ENCODE data around the gene TMED1. TPM values are rescaled to one million over a fixed set of nuclear protein-coding genes. Genes with fewer than 3 reads are reported as not detected.

Gene TMED1
- total RNA-seq, 1 donor from 2014 or later = 23.5 TPM

DNA sequence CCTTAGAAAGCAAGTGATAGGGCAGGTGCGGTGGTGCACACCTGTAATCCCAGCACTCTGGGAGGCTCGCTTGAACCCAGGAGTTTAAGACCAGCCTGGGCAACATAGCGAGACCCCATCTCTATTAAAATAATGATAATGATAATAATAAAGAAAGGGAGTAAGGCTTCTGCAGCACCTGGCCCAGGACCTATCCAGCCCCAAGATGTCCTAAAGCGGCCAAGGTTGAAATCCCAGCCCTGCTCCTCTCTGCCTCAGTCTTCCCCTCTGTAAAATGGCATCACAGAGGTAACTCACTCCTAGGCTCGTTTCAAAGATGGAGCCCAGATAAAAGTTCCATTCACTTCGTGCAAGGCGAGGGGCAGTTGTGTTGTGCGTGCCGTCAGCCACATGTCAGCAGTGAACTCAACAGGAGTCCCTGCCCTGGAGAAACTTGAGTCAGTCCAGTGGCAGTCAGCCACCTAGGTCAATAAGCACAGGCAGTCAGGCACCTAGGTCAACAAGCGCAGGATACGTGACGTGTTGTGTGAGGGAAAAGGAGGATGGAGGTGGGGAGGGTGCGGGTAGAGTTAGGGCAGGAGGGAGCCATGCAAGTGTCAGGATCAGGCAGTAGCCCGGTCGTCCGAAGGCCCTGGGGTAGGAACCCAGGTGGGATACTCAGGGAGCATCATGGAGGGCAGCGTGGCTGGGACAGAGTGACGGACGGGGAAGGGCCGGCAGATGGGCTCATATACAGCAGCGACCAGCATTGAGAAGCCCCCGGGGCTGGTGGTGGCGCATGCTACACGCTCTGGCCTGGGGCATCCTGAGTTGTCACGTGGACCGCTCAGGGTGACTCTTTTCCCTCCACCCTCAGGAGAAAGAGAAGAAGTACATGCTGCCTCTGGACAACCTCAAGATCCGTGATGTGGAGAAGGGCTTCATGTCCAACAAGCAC lies 16.6 kb downstream of the TMED1 start:
- no peaks in the 10 kb centered on the region for H3K9me3 ChIP-seq
- H3K36me3 ChIP-seq = peaks cover 95% of the 10 kb centered on the region
- ATAC-seq (no peak), DNase-seq (no peak)
- H3K27ac ChIP-seq = no peak overlapping the region
- H3K4me1 ChIP-seq = no peaks in the 10 kb centered on the region
- intact Hi-C loops (cut with DNase I) = no loop called here
- H3K27me3 ChIP-seq (ENCODE audit: low read depth) = no peaks in the 10 kb centered on the region
- H3K4me3 ChIP-seq = no peak overlapping the region
- TF ChIP-seq, protein P1, sequence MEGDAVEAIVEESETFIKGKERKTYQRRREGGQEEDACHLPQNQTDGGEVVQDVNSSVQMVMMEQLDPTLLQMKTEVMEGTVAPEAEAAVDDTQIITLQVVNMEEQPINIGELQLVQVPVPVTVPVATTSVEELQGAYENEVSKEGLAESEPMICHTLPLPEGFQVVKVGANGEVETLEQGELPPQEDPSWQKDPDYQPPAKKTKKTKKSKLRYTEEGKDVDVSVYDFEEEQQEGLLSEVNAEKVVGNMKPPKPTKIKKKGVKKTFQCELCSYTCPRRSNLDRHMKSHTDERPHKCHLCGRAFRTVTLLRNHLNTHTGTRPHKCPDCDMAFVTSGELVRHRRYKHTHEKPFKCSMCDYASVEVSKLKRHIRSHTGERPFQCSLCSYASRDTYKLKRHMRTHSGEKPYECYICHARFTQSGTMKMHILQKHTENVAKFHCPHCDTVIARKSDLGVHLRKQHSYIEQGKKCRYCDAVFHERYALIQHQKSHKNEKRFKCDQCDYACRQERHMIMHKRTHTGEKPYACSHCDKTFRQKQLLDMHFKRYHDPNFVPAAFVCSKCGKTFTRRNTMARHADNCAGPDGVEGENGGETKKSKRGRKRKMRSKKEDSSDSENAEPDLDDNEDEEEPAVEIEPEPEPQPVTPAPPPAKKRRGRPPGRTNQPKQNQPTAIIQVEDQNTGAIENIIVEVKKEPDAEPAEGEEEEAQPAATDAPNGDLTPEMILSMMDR (IDR thresholded peaks at IDR 0.05) = no peak

DNA sequence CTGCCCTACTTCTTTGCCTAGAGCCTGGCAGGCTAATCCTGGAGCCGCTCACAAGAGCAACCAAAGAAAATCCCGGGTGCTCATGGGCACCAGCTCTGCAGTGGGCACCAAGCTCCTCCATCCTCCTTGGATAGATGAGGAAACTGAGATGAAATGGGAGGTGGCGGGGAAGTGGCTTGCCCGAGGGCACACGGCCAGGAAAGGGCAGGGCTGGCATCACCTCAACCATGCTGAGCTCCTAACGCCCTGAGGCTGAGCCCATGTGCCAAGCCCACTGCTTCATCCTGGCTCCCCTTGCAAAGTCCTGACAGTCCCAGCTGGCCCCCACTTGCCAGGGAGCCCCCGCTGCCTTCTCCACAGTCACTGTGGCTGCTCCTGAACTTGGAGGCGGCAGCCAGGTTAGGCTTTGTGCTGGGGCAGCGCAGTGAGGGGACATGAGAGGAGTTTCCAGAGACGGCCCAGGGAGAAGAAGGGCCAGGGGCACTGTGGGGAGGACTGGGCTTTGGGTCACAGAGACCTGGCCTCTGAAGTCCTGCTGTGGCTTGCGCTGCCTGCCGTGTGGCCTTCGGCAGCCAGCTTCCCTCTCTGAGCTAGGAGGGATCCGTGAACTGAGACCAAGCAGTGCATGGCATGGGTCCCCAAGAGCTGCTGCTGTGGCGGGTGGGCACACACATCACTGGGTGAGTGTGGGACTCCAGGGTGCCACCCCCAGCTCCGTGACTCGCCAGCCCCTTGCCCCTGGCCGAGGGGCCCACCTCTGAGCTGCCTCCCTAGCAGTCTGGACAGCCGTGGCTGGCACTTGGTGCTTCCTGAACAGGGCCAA lies 17.5 kb downstream of the TMED1 start:
- no peak for ATAC-seq
- intact Hi-C loops (cut with DNase I) = no loop called here
- no peak overlapping the region for H3K4me3 ChIP-seq
- TF ChIP-seq, protein P1 (IDR thresholded peaks at IDR 0.05) = no peak
- no peaks in the 10 kb centered on the region for H3K4me1 ChIP-seq
- H3K27me3 ChIP-seq (ENCODE audit: low read depth) = no peaks in the 10 kb centered on the region
- H3K27ac ChIP-seq = peak overlapping the region; percentile 58
- peaks cover 95% of the 10 kb centered on the region for H3K36me3 ChIP-seq
- DNase-seq = no peak
- no peaks in the 10 kb centered on the region for H3K9me3 ChIP-seq

DNA sequence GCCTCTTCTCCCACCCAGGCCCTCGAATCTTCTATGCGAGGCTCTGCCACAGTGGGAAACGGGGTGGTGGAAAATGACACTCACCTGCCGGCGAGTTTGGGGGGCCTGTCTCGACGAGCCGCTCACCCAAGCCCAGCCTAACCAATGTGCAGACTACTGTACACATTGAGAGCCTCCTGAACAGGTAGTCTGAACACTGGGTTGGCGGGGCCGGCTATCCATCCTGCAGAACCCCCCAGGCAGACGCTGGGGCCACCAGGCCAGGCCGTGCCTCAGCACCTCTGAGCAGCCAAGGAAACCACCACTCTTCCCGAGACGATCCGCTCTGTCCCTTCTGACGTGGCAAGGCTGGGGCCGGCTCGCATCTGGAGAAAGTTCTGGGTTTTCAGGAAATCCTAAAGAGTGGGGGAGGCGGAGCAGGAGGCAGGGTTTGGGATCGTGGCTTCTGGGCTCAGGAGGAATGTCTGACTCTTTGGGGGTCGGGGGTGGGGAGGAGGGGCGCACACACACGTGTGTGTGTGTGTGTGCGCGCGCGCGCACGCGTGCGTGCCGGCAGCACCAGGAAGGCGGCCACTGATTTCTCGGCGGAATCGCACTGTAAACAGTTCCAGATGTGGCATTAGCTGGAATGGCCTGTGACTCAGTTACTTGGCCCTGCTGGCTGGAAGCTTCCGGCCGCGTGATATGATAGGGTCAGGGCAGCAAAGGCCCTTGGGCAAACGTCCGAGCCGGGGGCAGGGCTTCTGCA lies 18.5 kb downstream of the TMED1 start:
- Histone ChIP-seq H3K4me3 (peak overlapping the region; percentile 48), H3K9me3 (no peaks in the 10 kb centered on the region), H3K27me3 (ENCODE audit: low read depth) (no peaks in the 10 kb centered on the region), H3K4me1 (peaks cover 6% of the 10 kb centered on the region), H3K36me3 (peaks cover 96% of the 10 kb centered on the region), H3K27ac (peak overlapping the region; percentile 60)
- ATAC-seq = peak; percentile 3 to 7
- no peak for DNase-seq
- TF ChIP-seq, protein P1 (IDR thresholded peaks at IDR 0.05) = no peak
- intact Hi-C loops (cut with DNase I) = no loop called here

DNA sequence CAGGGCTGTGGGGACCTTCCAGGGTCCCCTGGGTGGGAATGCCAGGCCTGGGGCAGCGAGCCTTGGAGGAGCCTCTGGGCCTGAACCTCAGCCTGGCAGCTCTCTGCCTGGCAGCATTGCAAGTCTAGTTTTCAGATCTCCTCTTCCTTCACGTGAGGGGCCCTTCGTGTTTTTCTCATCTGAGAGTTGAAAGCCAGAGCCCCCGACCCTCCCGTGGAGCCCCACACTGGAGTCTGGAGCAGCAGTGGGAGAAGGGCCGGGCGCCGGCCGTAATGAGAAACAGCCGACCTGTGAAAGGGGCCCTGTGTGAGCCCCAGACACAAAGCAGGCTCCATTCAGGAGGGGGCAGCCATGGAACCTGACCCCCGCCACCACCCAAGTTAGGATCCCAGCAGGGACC lies 19.3 kb downstream of the TMED1 start:
- ATAC-seq (no peak), DNase-seq (no peak)
- Histone ChIP-seq H3K27ac (peak overlapping the region; percentile 60), H3K36me3 (peaks cover 96% of the 10 kb centered on the region), H3K4me1 (peaks cover 6% of the 10 kb centered on the region), H3K4me3 (peak overlapping the region; percentile 48), H3K9me3 (no peaks in the 10 kb centered on the region), H3K27me3 (ENCODE audit: low read depth) (no peaks in the 10 kb centered on the region)
- TF ChIP-seq, protein P1 (IDR thresholded peaks at IDR 0.05) = no peak
- intact Hi-C loops (cut with DNase I) = no loop called here
